ENCODE data around the gene SLC2A6. TPM values are rescaled to one million over a fixed set of nuclear protein-coding genes. Genes with fewer than 3 reads are reported as not detected.

Gene SLC2A6
- total and polyA plus RNA-seq, 5 donors = 1.7 to 4.0 (median 3.6) TPM

- H3K27ac ChIP-seq (ENCODE audit: low read length) = no peak overlapping the region
- ATAC-seq = peak; percentile 80 to 81
- peak; percentile 89 to 97 (median 95) for DNase-seq
Observed at GRCh38 chr9:133514460-133515239, 35.8 kb upstream of the SLC2A6 start.

GRCh38 chr9:133513214-133514100 is 34.6 kb upstream of the SLC2A6 start:
- WGBS = 52% methylated on average over 28 of the region's 28 CpGs
- ATAC-seq = peak; percentile 47 to 56
- H3K9me3 ChIP-seq (ENCODE audit: control insufficient read depth, low read length) = no peaks in the 10 kb centered on the region
- intact Hi-C loops (cut with DNase I) = no loop called here
- H3K27ac ChIP-seq (ENCODE audit: low read length) = peak overlapping the region; percentile 1
- H3K27me3 ChIP-seq (ENCODE audit: control insufficient read depth, insufficient read depth) = no peaks in the 10 kb centered on the region
- no peak overlapping the region for H3K4me3 ChIP-seq (ENCODE audit: low read length)
- H3K4me1 ChIP-seq (ENCODE audit: control insufficient read depth, insufficient read depth, low read length) = peaks cover 11% of the 10 kb centered on the region
- DNase-seq = peak; percentile 56 to 89 (median 88)

More at GRCh38 chr9:133514460-133515239, 35.8 kb upstream of the SLC2A6 start:
- H3K4me3 ChIP-seq (ENCODE audit: low read length) = no peak overlapping the region
- WGBS = 42% methylated on average over 14 of the region's 14 CpGs
- H3K9me3 ChIP-seq (ENCODE audit: control insufficient read depth, low read length) = no peaks in the 10 kb centered on the region
- intact Hi-C loops (cut with DNase I) = no loop called here
- no peaks in the 10 kb centered on the region for H3K27me3 ChIP-seq (ENCODE audit: control insufficient read depth, insufficient read depth)
- H3K4me1 ChIP-seq (ENCODE audit: control insufficient read depth, insufficient read depth, low read length) = peaks cover 9% of the 10 kb centered on the region

- H3K27ac ChIP-seq (ENCODE audit: low read length) = no peak overlapping the region
- ATAC-seq = no peak
- 85% methylated on average over 19 of the region's 19 CpGs for WGBS
- intact Hi-C loops (cut with DNase I) = no loop called here
- no peak overlapping the region for H3K4me3 ChIP-seq (ENCODE audit: low read length)
- no peaks in the 10 kb centered on the region for H3K27me3 ChIP-seq (ENCODE audit: control insufficient read depth, insufficient read depth)
- peaks cover 11% of the 10 kb centered on the region for H3K4me1 ChIP-seq (ENCODE audit: control insufficient read depth, insufficient read depth, low read length)
- no peaks in the 10 kb centered on the region for H3K9me3 ChIP-seq (ENCODE audit: control insufficient read depth, low read length)
- DNase-seq = peak; percentile 14 to 58 (median 58)
Observed at GRCh38 chr9:133512253-133513213, 33.6 kb upstream of the SLC2A6 start.

- Histone ChIP-seq H3K4me1 (ENCODE audit: control insufficient read depth, insufficient read depth, low read length) (peaks cover 11% of the 10 kb centered on the region), H3K27ac (ENCODE audit: low read length) (no peak overlapping the region), H3K27me3 (ENCODE audit: control insufficient read depth, insufficient read depth) (no peaks in the 10 kb centered on the region), H3K4me3 (ENCODE audit: low read length) (no peak overlapping the region), H3K9me3 (ENCODE audit: control insufficient read depth, low read length) (no peaks in the 10 kb centered on the region)
- WGBS = 88% methylated on average over 10 of the region's 10 CpGs
- intact Hi-C loops (cut with DNase I) = no loop called here
- DNase-seq = peak in 1 of 3 donors; percentile 4
- ATAC-seq = no peak
Observed at GRCh38 chr9:133511607-133512006, 32.7 kb upstream of the SLC2A6 start.

- peak; percentile 10 to 53 (median 48) for DNase-seq
- intact Hi-C loops (cut with DNase I) = no loop called here
- ATAC-seq = no peak
- WGBS = 92% methylated on average over 27 of the region's 27 CpGs
- Histone ChIP-seq H3K4me1 (ENCODE audit: control insufficient read depth, insufficient read depth, low read length) (peaks cover 11% of the 10 kb centered on the region), H3K27ac (ENCODE audit: low read length) (no peak overlapping the region), H3K27me3 (ENCODE audit: control insufficient read depth, insufficient read depth) (no peaks in the 10 kb centered on the region), H3K4me3 (ENCODE audit: low read length) (no peak overlapping the region), H3K9me3 (ENCODE audit: control insufficient read depth, low read length) (no peaks in the 10 kb centered on the region)
Observed at GRCh38 chr9:133510926-133511505, 32.1 kb upstream of the SLC2A6 start.

- no peak for ATAC-seq
Observed at GRCh38 chr9:133509179-133510083, 30.5 kb upstream of the SLC2A6 start.

GRCh38 chr9:133508046-133508445 is 29.1 kb upstream of the SLC2A6 start:
- H3K27me3 ChIP-seq (ENCODE audit: control insufficient read depth, insufficient read depth) = no peaks in the 10 kb centered on the region
- intact Hi-C loops (cut with DNase I) = no loop called here
- H3K27ac ChIP-seq (ENCODE audit: low read length) = no peak overlapping the region
- no peak overlapping the region for H3K4me3 ChIP-seq (ENCODE audit: low read length)
- peak in 2 of 3 donors; percentile 6 to 41 for DNase-seq
- no peaks in the 10 kb centered on the region for H3K9me3 ChIP-seq (ENCODE audit: control insufficient read depth, low read length)
- H3K4me1 ChIP-seq (ENCODE audit: control insufficient read depth, insufficient read depth, low read length) = peaks cover 4% of the 10 kb centered on the region
- ATAC-seq = no peak
- 93% methylated on average over 8 of the region's 8 CpGs for WGBS

More at GRCh38 chr9:133509179-133510083, 30.5 kb upstream of the SLC2A6 start:
- Histone ChIP-seq H3K9me3 (ENCODE audit: control insufficient read depth, low read length) (no peaks in the 10 kb centered on the region), H3K27me3 (ENCODE audit: control insufficient read depth, insufficient read depth) (no peaks in the 10 kb centered on the region), H3K4me3 (ENCODE audit: low read length) (no peak overlapping the region), H3K27ac (ENCODE audit: low read length) (no peak overlapping the region), H3K4me1 (ENCODE audit: control insufficient read depth, insufficient read depth, low read length) (peaks cover 8% of the 10 kb centered on the region)
- 18% methylated on average over 26 of the region's 26 CpGs for WGBS
- intact Hi-C loops (cut with DNase I) = no loop called here
- DNase-seq = peak; percentile 25 to 76 (median 60)

GRCh38 chr9:133507246-133507965 is 28.5 kb upstream of the SLC2A6 start:
- H3K4me1 ChIP-seq (ENCODE audit: control insufficient read depth, insufficient read depth, low read length) = peaks cover 3% of the 10 kb centered on the region
- DNase-seq (peak; percentile 10 to 53 (median 42)), ATAC-seq (no peak)
- 92% methylated on average over 24 of the region's 24 CpGs for WGBS
- no peaks in the 10 kb centered on the region for H3K9me3 ChIP-seq (ENCODE audit: control insufficient read depth, low read length)
- H3K27me3 ChIP-seq (ENCODE audit: control insufficient read depth, insufficient read depth) = no peaks in the 10 kb centered on the region
- H3K4me3 ChIP-seq (ENCODE audit: low read length) = no peak overlapping the region
- no peak overlapping the region for H3K27ac ChIP-seq (ENCODE audit: low read length)
- intact Hi-C loops (cut with DNase I) = no loop called here

GRCh38 chr9:133506653-133507038 is 27.7 kb upstream of the SLC2A6 start:
- DNase-seq = peak; percentile 87 to 94 (median 91)
- Histone ChIP-seq H3K9me3 (ENCODE audit: control insufficient read depth, low read length) (peaks cover under 1% of the 10 kb centered on the region), H3K27ac (ENCODE audit: low read length) (peak overlapping the region; percentile 1), H3K4me1 (ENCODE audit: control insufficient read depth, insufficient read depth, low read length) (peaks cover 3% of the 10 kb centered on the region), H3K4me3 (ENCODE audit: low read length) (no peak overlapping the region), H3K27me3 (ENCODE audit: control insufficient read depth, insufficient read depth) (no peaks in the 10 kb centered on the region)
- ATAC-seq = peak; percentile 75 to 80
- WGBS = 59% methylated on average over 18 of the region's 18 CpGs
- intact Hi-C loops (cut with DNase I) = no loop called here
